ENCODE measurements around the gene AGXT2.
A peak's percentile ranks its signal among the peaks of the same experiment; 100 is the strongest.

Gene AGXT2

GRCh38 chr5:34959323-34959722, 88.4 kb downstream of the AGXT2 start:
- DNase-seq (ENCODE audit: low spot score): peak; percentile 11

DNA sequence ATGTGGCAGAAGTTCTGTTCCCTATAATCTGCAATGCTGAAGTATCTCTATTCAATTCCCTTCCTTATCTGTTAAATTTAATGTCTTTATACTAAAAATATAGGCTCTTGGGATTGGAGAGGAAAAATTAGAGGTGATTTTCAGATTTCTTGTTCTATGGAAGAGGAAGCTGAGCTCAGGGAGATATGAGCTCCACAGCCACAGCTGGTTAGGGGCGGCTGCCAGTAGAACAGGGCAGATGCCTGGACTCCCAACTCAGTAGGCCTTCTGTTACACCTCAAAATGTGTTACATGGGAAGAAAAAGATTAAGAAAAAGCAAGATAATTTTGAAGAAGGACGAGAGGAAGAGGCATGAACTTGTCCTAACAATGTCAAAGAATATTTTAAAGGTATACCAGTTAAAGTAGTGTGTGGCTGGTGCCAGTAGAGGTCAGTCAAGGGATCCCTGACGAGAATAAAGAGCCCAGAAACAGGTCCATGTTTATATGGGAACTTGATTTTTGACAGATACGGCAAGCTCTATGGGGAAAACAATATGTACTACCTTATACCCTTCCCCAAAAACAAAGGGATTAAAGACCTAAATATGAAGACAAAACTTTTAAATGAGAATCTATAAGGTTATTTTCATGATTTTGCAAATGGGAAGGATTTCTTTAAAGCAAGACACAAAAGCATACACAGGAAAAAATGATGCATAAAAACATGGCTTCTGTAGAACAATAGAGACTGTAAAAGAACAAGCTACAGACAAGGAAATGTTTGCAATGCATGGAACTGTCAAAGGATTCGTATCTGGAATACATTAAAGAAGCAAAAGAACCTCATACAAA, 89.7 kb downstream of the AGXT2 start:
- peak; percentile 51 for DNase-seq (ENCODE audit: low spot score)

DNA sequence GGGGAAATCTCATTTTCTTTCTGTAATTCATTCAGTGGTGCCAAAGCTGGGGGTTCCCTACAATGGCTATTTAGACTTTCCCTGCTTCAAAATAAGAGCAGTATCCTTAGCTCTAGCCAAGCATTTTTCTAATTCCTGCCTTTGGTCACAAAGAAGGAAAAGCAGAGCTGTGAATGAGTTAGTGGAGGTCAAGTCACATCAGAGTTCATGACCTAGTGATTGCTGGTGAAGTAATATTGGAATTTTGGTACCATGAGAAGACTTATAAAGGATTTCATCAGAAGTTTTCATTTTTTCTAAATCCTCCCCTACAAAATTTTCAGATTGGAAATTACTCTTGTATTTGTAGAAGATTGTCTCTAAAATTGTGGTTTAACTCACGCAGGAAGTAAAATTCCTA, 90.4 kb downstream of the AGXT2 start:
- DNase-seq (ENCODE audit: low spot score): no peak
